IPS-15b (cell line): ENCODE results near the gene GPC6.
A peak's percentile ranks its signal among the peaks of the same experiment; 100 is the strongest.
"Not testable (repeated sequence)": the region's sequence is repeated elsewhere in the genome, so short reads cannot be mapped to it uniquely, and the experiment has no call there.

Source experiments
- H3K27me3 ChIP-seq: one replicate; pipeline ENCODE4 v1.6.1; 2013; ENCODE audit warnings: low read length; ENCODE audit not compliant: control insufficient read depth, insufficient read depth
- H3K36me3 ChIP-seq: one replicate; pipeline ENCODE4 v1.6.1; 2013; ENCODE audit warnings: low read length; ENCODE audit not compliant: control insufficient read depth, insufficient read depth
- H3K4me1 ChIP-seq: one replicate; pipeline ENCODE4 v1.6.1; 2013; ENCODE audit warnings: mild to moderate bottlenecking, low read length; ENCODE audit not compliant: control insufficient read depth, insufficient read depth
- H3K4me3 ChIP-seq: one replicate; pipeline ENCODE4 v1.5.1; 2013; ENCODE audit warnings: low read depth, low read length
- H3K9ac ChIP-seq: one replicate; pipeline ENCODE4 v1.6.1; 2013; ENCODE audit warnings: low read depth, mild to moderate bottlenecking, low read length
- H3K9me3 ChIP-seq: one replicate; pipeline ENCODE4 v1.6.1; 2013; ENCODE audit warnings: mild to moderate bottlenecking, low read length; ENCODE audit not compliant: control insufficient read depth, insufficient read depth

The GPC6 gene

GRCh38 chr13:93226623-93227279, at the start of gene GPC6:
TSS of gene GPC6 (plus strand) at chr13:93226807.
- H3K4me3 ChIP-seq, result peak within 1 kb of the TSS; percentile 85
- H3K9ac ChIP-seq, result peak within 1 kb of the TSS; percentile 80
- H3K4me1 ChIP-seq, result peaks cover 25% of the 10 kb centered on the region
- no peaks in the 10 kb centered on the region for H3K9me3 ChIP-seq
- H3K36me3 ChIP-seq, result no peaks in the 10 kb centered on the region
- H3K27me3 ChIP-seq, result peaks cover 24% of the 10 kb centered on the region

- Histone ChIP-seq H3K27me3 (no peaks in the 10 kb centered on the region), H3K36me3 (no peaks in the 10 kb centered on the region), H3K9ac (no peak overlapping the region), H3K9me3 (peaks cover 4% of the 10 kb centered on the region), H3K4me3 (no peak overlapping the region), H3K4me1 (no peaks in the 10 kb centered on the region)
Measured at GRCh38 chr13:93180356-93180969, 46.1 kb upstream of the GPC6 start.

- Histone ChIP-seq H3K9me3 (peaks cover 6% of the 10 kb centered on the region), H3K9ac (no peak overlapping the region), H3K27me3 (no peaks in the 10 kb centered on the region), H3K4me3 (no peak overlapping the region), H3K4me1 (no peaks in the 10 kb centered on the region), H3K36me3 (no peaks in the 10 kb centered on the region)
Measured at GRCh38 chr13:93182406-93182805, 44.2 kb upstream of the GPC6 start.

- Histone ChIP-seq H3K9me3 (peaks cover 6% of the 10 kb centered on the region), H3K27me3 (no peaks in the 10 kb centered on the region), H3K4me1 (no peaks in the 10 kb centered on the region), H3K36me3 (no peaks in the 10 kb centered on the region), H3K9ac (no peak overlapping the region), H3K4me3 (no peak overlapping the region)
Measured at GRCh38 chr13:93183302-93183701, 43.3 kb upstream of the GPC6 start.

GRCh38 chr13:93190006-93190405, 36.6 kb upstream of the GPC6 start:
- Histone ChIP-seq H3K4me3 (no peak overlapping the region), H3K9me3 (peaks cover 17% of the 10 kb centered on the region)

GRCh38 chr13:93193682-93194081, 32.9 kb upstream of the GPC6 start:
- Histone ChIP-seq H3K4me1 (no peaks in the 10 kb centered on the region), H3K9me3 (peaks cover 14% of the 10 kb centered on the region), H3K27me3 (no peaks in the 10 kb centered on the region), H3K9ac (no peak overlapping the region), H3K4me3 (no peak overlapping the region), H3K36me3 (peaks cover 3% of the 10 kb centered on the region)

More at GRCh38 chr13:93190006-93190405, 36.6 kb upstream of the GPC6 start:
- no peaks in the 10 kb centered on the region for H3K4me1 ChIP-seq
- no peak overlapping the region for H3K9ac ChIP-seq
- H3K27me3 ChIP-seq, result no peaks in the 10 kb centered on the region
- H3K36me3 ChIP-seq, result peaks cover 3% of the 10 kb centered on the region

GRCh38 chr13:93199856-93200255, 26.8 kb upstream of the GPC6 start:
- no peak overlapping the region for H3K4me3 ChIP-seq
- no peak overlapping the region for H3K9ac ChIP-seq
- H3K27me3 ChIP-seq, result no peaks in the 10 kb centered on the region
- peaks cover 5% of the 10 kb centered on the region for H3K9me3 ChIP-seq
- H3K4me1 ChIP-seq, result peaks cover 10% of the 10 kb centered on the region
- H3K36me3 ChIP-seq, result no peaks in the 10 kb centered on the region

GRCh38 chr13:93200626-93201025, 26.0 kb upstream of the GPC6 start:
- Histone ChIP-seq H3K27me3 (no peaks in the 10 kb centered on the region), H3K9me3 (no peaks in the 10 kb centered on the region), H3K9ac (no peak overlapping the region), H3K36me3 (no peaks in the 10 kb centered on the region), H3K4me3 (no peak overlapping the region), H3K4me1 (peaks cover 10% of the 10 kb centered on the region)

GRCh38 chr13:93201992-93202558, 24.5 kb upstream of the GPC6 start:
- Histone ChIP-seq H3K4me3 (no peak overlapping the region), H3K9ac (no peak overlapping the region), H3K4me1 (peaks cover 10% of the 10 kb centered on the region), H3K9me3 (no peaks in the 10 kb centered on the region), H3K36me3 (no peaks in the 10 kb centered on the region), H3K27me3 (no peaks in the 10 kb centered on the region)

- not testable (repeated sequence) for H3K9me3 ChIP-seq, H3K4me1 ChIP-seq, H3K9ac ChIP-seq, H3K27me3 ChIP-seq, H3K36me3 ChIP-seq, H3K4me3 ChIP-seq
Measured at GRCh38 chr13:93206778-93207392, 19.7 kb upstream of the GPC6 start.

- Histone ChIP-seq H3K9me3 (no peaks in the 10 kb centered on the region), H3K9ac (no peak overlapping the region)
Measured at GRCh38 chr13:93216122-93216521, 10.5 kb upstream of the GPC6 start.

More at GRCh38 chr13:93216122-93216521, 10.5 kb upstream of the GPC6 start:
- Histone ChIP-seq H3K4me3 (no peak overlapping the region), H3K4me1 (peaks cover 13% of the 10 kb centered on the region), H3K27me3 (no peaks in the 10 kb centered on the region), H3K36me3 (no peaks in the 10 kb centered on the region)
